Activated CD8-positive, alpha-beta T cell treated with anti-CD3 and anti-CD28 coated beads, Interleukin-2, amount 10 ng/mL, durations not matched to agents 7 days and 5 days (primary cell): Measurements from ENCODE around the gene TTC34. TPM values are rescaled to one million over a fixed set of nuclear protein-coding genes. Genes with fewer than 3 reads are reported as not detected.

Source experiments
- ATAC-seq: fragments of 150-1000 bp; cut with Tn5 transposase; one replicate; pipeline ENCODE4 v1.10.0; 2021; ENCODE audit warnings: moderate library complexity
- CTCF ChIA-PET: fragments of 350-600 bp; sonication (Branson Sonifier 250); formaldehyde crosslinking; loops from one replicate; lab custom pipeline; 2021; ENCODE audit warnings: antibody characterized with exemption; lab: Charles Lee
- POLR2A ChIA-PET: fragments of 350-600 bp; sonication (Branson Sonifier 250); formaldehyde crosslinking; loops from one replicate; lab custom pipeline; 2021; ENCODE audit warnings: antibody characterized with exemption; lab: Charles Lee
- DNase-seq: peaks from one replicate; pipeline ENCODE4 v3.0.0-alpha.2; 2020
- H3K27ac Mint-ChIP-seq: one replicate; pipeline ENCODE4 v1.8.0; 2021; ENCODE audit warnings: mild to moderate bottlenecking, mixed read lengths
- H3K27me3 Mint-ChIP-seq: one replicate; pipeline ENCODE4 v1.8.0; 2021; ENCODE audit warnings: low read depth, mixed read lengths
- H3K36me3 Mint-ChIP-seq: one replicate; pipeline ENCODE4 v1.8.0; 2021; ENCODE audit warnings: low read depth, mixed read lengths
- H3K4me1 Mint-ChIP-seq: one replicate; pipeline ENCODE4 v1.8.0; 2021; ENCODE audit warnings: low read depth, mixed read lengths
- H3K4me3 Mint-ChIP-seq: one replicate; pipeline ENCODE4 v1.8.0; 2021; ENCODE audit warnings: mild to moderate bottlenecking, mixed read lengths
- H3K9me3 Mint-ChIP-seq: one replicate; pipeline ENCODE4 v1.8.0; 2022; ENCODE audit warnings: mixed read lengths; ENCODE audit not compliant: insufficient read depth
- total RNA-seq, 2 experiments: library from RNA; stranded (reverse); gene quantifications; one replicate each; pipeline ENCODE4 v1.2.3, GENCODE V29; 2021

Gene TTC34
- total RNA-seq, 2 experiments from 2014 or later: 0.82 to 0.86 TPM

- Mint-ChIP-seq H3K4me1 (peaks cover 13% of the 10 kb centered on the region), H3K27ac (no peak overlapping the region), H3K4me3 (no peak overlapping the region), H3K9me3 (peaks cover 8% of the 10 kb centered on the region), H3K27me3 (no peaks in the 10 kb centered on the region), H3K36me3 (peaks cover 3% of the 10 kb centered on the region)
- no peak for DNase-seq
- ChIA-PET POLR2A (interaction anchor here (1.1 to 2.7 kb wide), 3 partner anchors 59 to 96 kb away, joined by 3 to 7 read pairs (median 6); partner anchors contain the start of gene TNFRSF14), CTCF (no interaction called here)
- ATAC-seq: no peak
Observed at GRCh38 chr1:2644591-2645101, 156.8 kb downstream of the TTC34 start.

GRCh38 chr1:2644171-2644570 is 157.3 kb downstream of the TTC34 start:
- peaks cover 8% of the 10 kb centered on the region for H3K9me3 Mint-ChIP-seq
- DNase-seq (no peak), ATAC-seq (no peak)
- H3K27me3 Mint-ChIP-seq: no peaks in the 10 kb centered on the region
- peaks cover 13% of the 10 kb centered on the region for H3K4me1 Mint-ChIP-seq
- CTCF ChIA-PET: no interaction called here
- H3K4me3 Mint-ChIP-seq: no peak overlapping the region
- no peak overlapping the region for H3K27ac Mint-ChIP-seq
- H3K36me3 Mint-ChIP-seq: peaks cover 3% of the 10 kb centered on the region
- POLR2A ChIA-PET: interaction anchor here (1.1 to 2.7 kb wide), 3 partner anchors 59 to 96 kb away, joined by 3 to 7 read pairs (median 6); partner anchors contain the start of gene TNFRSF14

GRCh38 chr1:2643414-2644077 is 157.9 kb downstream of the TTC34 start:
- peaks cover 8% of the 10 kb centered on the region for H3K9me3 Mint-ChIP-seq
- ATAC-seq (no peak), DNase-seq (no peak)
- no peaks in the 10 kb centered on the region for H3K27me3 Mint-ChIP-seq
- POLR2A ChIA-PET: interaction anchor here (2.0 to 2.7 kb wide), 2 partner anchors 58 to 87 kb away, joined by 6 to 7 read pairs; partner anchors contain the start of gene TNFRSF14
- H3K36me3 Mint-ChIP-seq: peaks cover 3% of the 10 kb centered on the region
- H3K27ac Mint-ChIP-seq: peak overlapping the region; percentile 25
- CTCF ChIA-PET: no interaction called here
- H3K4me1 Mint-ChIP-seq: peaks cover 13% of the 10 kb centered on the region
- H3K4me3 Mint-ChIP-seq: peak overlapping the region; percentile 46

GRCh38 chr1:2642560-2643413 is 158.7 kb downstream of the TTC34 start:
- Mint-ChIP-seq H3K27ac (peak overlapping the region; percentile 91), H3K27me3 (no peaks in the 10 kb centered on the region), H3K4me3 (peak overlapping the region; percentile 82), H3K9me3 (peaks cover 3% of the 10 kb centered on the region), H3K4me1 (peaks cover 13% of the 10 kb centered on the region), H3K36me3 (peaks cover 2% of the 10 kb centered on the region)
- ChIA-PET CTCF (no interaction called here), POLR2A (interaction anchor here (2.0 to 2.7 kb wide), 2 partner anchors 57 to 86 kb away, joined by 6 to 7 read pairs; partner anchors contain the start of gene TNFRSF14)
- peak; percentile 96 for DNase-seq
- ATAC-seq: peak; percentile 82

GRCh38 chr1:2642131-2642559 is 159.3 kb downstream of the TTC34 start:
- DNase-seq: no peak
- Mint-ChIP-seq H3K27me3 (no peaks in the 10 kb centered on the region), H3K4me3 (peak overlapping the region; percentile 82), H3K4me1 (peaks cover 13% of the 10 kb centered on the region), H3K27ac (peak overlapping the region; percentile 91), H3K9me3 (peaks cover 2% of the 10 kb centered on the region), H3K36me3 (no peaks in the 10 kb centered on the region)
- no peak for ATAC-seq
- ChIA-PET CTCF (no interaction called here), POLR2A (interaction anchor here (2.7 kb wide), 1 partner anchor 86 kb away, joined by 7 read pairs; the partner anchor contains the start of gene TNFRSF14)

- H3K4me1 Mint-ChIP-seq: peaks cover 13% of the 10 kb centered on the region
- no peak for ATAC-seq
- ChIA-PET POLR2A (interaction anchor here (1.5 to 2.7 kb wide), 2 partner anchors 85 to 94 kb away, joined by 5 to 7 read pairs; partner anchors contain the start of gene TNFRSF14), CTCF (no interaction called here)
- DNase-seq: no peak
- peak overlapping the region; percentile 82 for H3K4me3 Mint-ChIP-seq
- peaks cover 2% of the 10 kb centered on the region for H3K36me3 Mint-ChIP-seq
- no peaks in the 10 kb centered on the region for H3K27me3 Mint-ChIP-seq
- peaks cover 7% of the 10 kb centered on the region for H3K9me3 Mint-ChIP-seq
- peak overlapping the region; percentile 52 for H3K27ac Mint-ChIP-seq
Observed at GRCh38 chr1:2641381-2642130, 159.9 kb downstream of the TTC34 start.

GRCh38 chr1:2640626-2641025 is 160.9 kb downstream of the TTC34 start:
- DNase-seq: no peak
- ChIA-PET POLR2A (interaction anchor here (1.5 kb wide), 1 partner anchor 93 kb away, joined by 5 read pairs; no protein-coding TSS in a partner anchor), CTCF (no interaction called here)
- peaks cover 4% of the 10 kb centered on the region for H3K36me3 Mint-ChIP-seq
- H3K4me3 Mint-ChIP-seq: no peak overlapping the region
- no peaks in the 10 kb centered on the region for H3K27me3 Mint-ChIP-seq
- H3K4me1 Mint-ChIP-seq: peaks cover 13% of the 10 kb centered on the region
- peaks cover 14% of the 10 kb centered on the region for H3K9me3 Mint-ChIP-seq
- ATAC-seq: no peak
- no peak overlapping the region for H3K27ac Mint-ChIP-seq

GRCh38 chr1:2639607-2640521 is 161.6 kb downstream of the TTC34 start:
- DNase-seq (no peak), ATAC-seq (no peak)
- Mint-ChIP-seq H3K4me3 (no peak overlapping the region), H3K4me1 (peaks cover 13% of the 10 kb centered on the region), H3K27ac (no peak overlapping the region), H3K9me3 (peaks cover 14% of the 10 kb centered on the region), H3K36me3 (peaks cover 4% of the 10 kb centered on the region), H3K27me3 (no peaks in the 10 kb centered on the region)
- ChIA-PET CTCF (no interaction called here), POLR2A (interaction anchor here (1.5 kb wide), 1 partner anchor 93 kb away, joined by 5 read pairs; no protein-coding TSS in a partner anchor)

GRCh38 chr1:2639203-2639602 is 162.3 kb downstream of the TTC34 start:
- H3K4me1 Mint-ChIP-seq: peaks cover 13% of the 10 kb centered on the region
- ChIA-PET CTCF (interaction anchor here (1.2 kb wide), 1 partner anchor 115 kb away, joined by 3 read pairs; no protein-coding TSS in a partner anchor), POLR2A (no interaction called here)
- H3K27ac Mint-ChIP-seq: no peak overlapping the region
- peaks cover 4% of the 10 kb centered on the region for H3K36me3 Mint-ChIP-seq
- H3K9me3 Mint-ChIP-seq: peaks cover 14% of the 10 kb centered on the region
- ATAC-seq (no peak), DNase-seq (no peak)
- no peaks in the 10 kb centered on the region for H3K27me3 Mint-ChIP-seq
- no peak overlapping the region for H3K4me3 Mint-ChIP-seq

GRCh38 chr1:2638466-2639115 is 162.9 kb downstream of the TTC34 start:
- ATAC-seq: no peak
- no peaks in the 10 kb centered on the region for H3K27me3 Mint-ChIP-seq
- peaks cover 4% of the 10 kb centered on the region for H3K36me3 Mint-ChIP-seq
- no peak overlapping the region for H3K4me3 Mint-ChIP-seq
- ChIA-PET POLR2A (no interaction called here), CTCF (interaction anchor here (1.2 kb wide), 1 partner anchor 114 kb away, joined by 3 read pairs; no protein-coding TSS in a partner anchor)
- no peak overlapping the region for H3K27ac Mint-ChIP-seq
- no peak for DNase-seq
- H3K4me1 Mint-ChIP-seq: peaks cover 9% of the 10 kb centered on the region
- peaks cover 14% of the 10 kb centered on the region for H3K9me3 Mint-ChIP-seq
